Right atrium auricular region (tissue), 2 donors: ENCODE results near the gene ALDH3B1. TPM values are rescaled to one million over a fixed set of nuclear protein-coding genes. Genes with fewer than 3 reads are reported as not detected.

Experiments
- DNase-seq: peaks from one replicate; pipeline ENCODE4 v3.0.0-alpha.2; 2019; ENCODE audit warnings: low spot score
- H3K27ac ChIP-seq, 2 donors: fragments of 200-600 bp; sonication (generic); 1 replicate in 1 of 2; 2 replicates in 1 of 2; pipeline ENCODE4 v1.5.1; 2016 to 2019
- H3K27me3 ChIP-seq, 2 donors: fragments of 200-600 bp; sonication (generic); one replicate each; pipeline versions ENCODE4 v1.5.1 to v1.6.0; 2017 to 2019
- H3K36me3 ChIP-seq: fragments of 200-600 bp; sonication (generic); one replicate; pipeline ENCODE4 v1.5.1; 2016
- H3K4me1 ChIP-seq, 2 donors: fragments of 200-600 bp; sonication (generic); one replicate each; pipeline versions ENCODE4 v1.5.1 to v1.6.0; 2017 to 2019
- H3K4me3 ChIP-seq, 2 donors: fragments of 200-600 bp; sonication (generic); 1 replicate in 1 of 2; 2 replicates in 1 of 2; pipeline ENCODE4 v1.5.1; 2017 to 2019; ENCODE audit warnings: mild to moderate bottlenecking in 1 of 2, moderate library complexity in 1 of 2
- H3K9me3 ChIP-seq, 2 donors: fragments of 200-600 bp; sonication (generic); one replicate each; pipeline ENCODE4 v1.5.1; 2019
- total RNA-seq, 2 donors: library from RNA; depleted of rRNA; stranded (reverse); fragments of >200 nt; gene quantifications; one replicate each; pipeline ENCODE4 v1.1.0, GENCODE V29; 2016
- TF ChIP-seq, protein P1 (sequence below), 2 donors: fragments of 200-600 bp; sonication (generic); IDR thresholded peaks; one replicate each; pipeline ENCODE4 v1.5.1; 2019; ENCODE audit warnings: antibody characterized with exemption in 2 of 2

The ALDH3B1 gene
- total RNA-seq, 2 donors from 2014 or later = 10.5 to 21.6 TPM

GRCh38 chr11:68006606-68007166 lies 3.4 kb upstream of the ALDH3B1 start:
- Histone ChIP-seq H3K9me3 (no peaks in the 10 kb centered on the region), H3K36me3 (no peaks in the 10 kb centered on the region), H3K4me3 (no peak overlapping the region), H3K4me1 (peaks cover 0 to 43% of the 10 kb centered on the region in 2 donors), H3K27ac (no peak overlapping the region), H3K27me3 (no peaks in the 10 kb centered on the region)
- no peak for DNase-seq
- TF ChIP-seq, protein P1, sequence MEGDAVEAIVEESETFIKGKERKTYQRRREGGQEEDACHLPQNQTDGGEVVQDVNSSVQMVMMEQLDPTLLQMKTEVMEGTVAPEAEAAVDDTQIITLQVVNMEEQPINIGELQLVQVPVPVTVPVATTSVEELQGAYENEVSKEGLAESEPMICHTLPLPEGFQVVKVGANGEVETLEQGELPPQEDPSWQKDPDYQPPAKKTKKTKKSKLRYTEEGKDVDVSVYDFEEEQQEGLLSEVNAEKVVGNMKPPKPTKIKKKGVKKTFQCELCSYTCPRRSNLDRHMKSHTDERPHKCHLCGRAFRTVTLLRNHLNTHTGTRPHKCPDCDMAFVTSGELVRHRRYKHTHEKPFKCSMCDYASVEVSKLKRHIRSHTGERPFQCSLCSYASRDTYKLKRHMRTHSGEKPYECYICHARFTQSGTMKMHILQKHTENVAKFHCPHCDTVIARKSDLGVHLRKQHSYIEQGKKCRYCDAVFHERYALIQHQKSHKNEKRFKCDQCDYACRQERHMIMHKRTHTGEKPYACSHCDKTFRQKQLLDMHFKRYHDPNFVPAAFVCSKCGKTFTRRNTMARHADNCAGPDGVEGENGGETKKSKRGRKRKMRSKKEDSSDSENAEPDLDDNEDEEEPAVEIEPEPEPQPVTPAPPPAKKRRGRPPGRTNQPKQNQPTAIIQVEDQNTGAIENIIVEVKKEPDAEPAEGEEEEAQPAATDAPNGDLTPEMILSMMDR (IDR thresholded peaks at IDR 0.05) = no peak

- TF ChIP-seq, protein P1 (IDR thresholded peaks at IDR 0.05) = no peak
- Histone ChIP-seq H3K4me3 (no peak overlapping the region), H3K9me3 (no peaks in the 10 kb centered on the region), H3K27me3 (no peaks in the 10 kb centered on the region), H3K27ac (no peak overlapping the region), H3K36me3 (no peaks in the 10 kb centered on the region), H3K4me1 (peaks cover 0 to 43% of the 10 kb centered on the region in 2 donors)
- DNase-seq = no peak
Observed at GRCh38 chr11:68007498-68008380, 2.4 kb upstream of the ALDH3B1 start.

DNA sequence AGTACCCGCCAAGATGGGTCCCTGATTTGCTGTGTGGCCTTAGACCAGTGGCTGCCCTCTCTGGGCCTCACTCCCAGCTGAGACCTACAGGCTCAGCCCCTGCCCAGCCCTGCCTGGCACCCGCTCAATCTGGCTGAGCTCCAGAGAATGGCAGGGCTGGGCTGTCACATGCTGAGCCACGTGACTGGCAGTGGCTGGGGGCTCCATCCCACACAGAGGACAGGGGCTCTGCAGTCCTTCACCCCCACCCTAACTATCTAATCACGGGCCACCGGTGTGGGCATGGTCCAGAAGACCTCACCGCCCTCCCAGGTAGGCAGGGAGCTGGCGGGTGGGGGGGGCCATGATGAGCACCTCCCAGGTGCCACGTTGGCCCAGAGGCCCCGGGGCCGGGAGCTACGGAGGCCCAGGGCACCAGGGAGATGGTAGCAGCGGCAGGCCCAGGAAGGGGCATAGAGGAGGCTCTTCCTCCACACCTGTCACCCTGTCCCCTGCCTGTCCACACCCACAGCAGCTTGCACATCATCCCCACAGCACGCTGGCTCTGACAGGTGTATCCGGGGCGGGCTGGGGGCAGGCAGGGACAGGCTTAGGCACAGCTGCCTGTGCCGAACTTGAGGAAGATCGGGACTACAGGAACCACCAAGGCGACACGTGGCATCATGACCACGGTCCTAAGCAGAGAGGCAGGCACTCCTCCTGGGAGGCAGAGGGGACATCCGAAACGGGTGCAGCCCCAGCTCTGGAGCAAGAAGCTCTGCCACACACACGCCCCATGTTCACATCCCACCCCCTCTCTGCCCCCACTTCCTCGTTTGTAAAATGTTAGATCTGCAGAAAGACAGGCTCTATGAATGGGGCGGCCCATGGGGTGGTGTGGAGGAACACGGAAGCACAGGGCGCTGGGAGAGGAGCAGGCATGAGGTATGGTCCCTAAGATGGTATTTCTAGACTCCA lies 1.5 kb upstream of the ALDH3B1 start:
- H3K27ac ChIP-seq = peak overlapping the region in 1 of 2 donors; percentile 79
- peaks cover 0 to 36% of the 10 kb centered on the region in 2 donors for H3K4me1 ChIP-seq
- no peaks in the 10 kb centered on the region for H3K9me3 ChIP-seq
- DNase-seq = no peak
- no peaks in the 10 kb centered on the region for H3K36me3 ChIP-seq
- H3K4me3 ChIP-seq = no peak overlapping the region
- H3K27me3 ChIP-seq = no peaks in the 10 kb centered on the region
- TF ChIP-seq, protein P1 (IDR thresholded peaks at IDR 0.05) = no peak

DNA sequence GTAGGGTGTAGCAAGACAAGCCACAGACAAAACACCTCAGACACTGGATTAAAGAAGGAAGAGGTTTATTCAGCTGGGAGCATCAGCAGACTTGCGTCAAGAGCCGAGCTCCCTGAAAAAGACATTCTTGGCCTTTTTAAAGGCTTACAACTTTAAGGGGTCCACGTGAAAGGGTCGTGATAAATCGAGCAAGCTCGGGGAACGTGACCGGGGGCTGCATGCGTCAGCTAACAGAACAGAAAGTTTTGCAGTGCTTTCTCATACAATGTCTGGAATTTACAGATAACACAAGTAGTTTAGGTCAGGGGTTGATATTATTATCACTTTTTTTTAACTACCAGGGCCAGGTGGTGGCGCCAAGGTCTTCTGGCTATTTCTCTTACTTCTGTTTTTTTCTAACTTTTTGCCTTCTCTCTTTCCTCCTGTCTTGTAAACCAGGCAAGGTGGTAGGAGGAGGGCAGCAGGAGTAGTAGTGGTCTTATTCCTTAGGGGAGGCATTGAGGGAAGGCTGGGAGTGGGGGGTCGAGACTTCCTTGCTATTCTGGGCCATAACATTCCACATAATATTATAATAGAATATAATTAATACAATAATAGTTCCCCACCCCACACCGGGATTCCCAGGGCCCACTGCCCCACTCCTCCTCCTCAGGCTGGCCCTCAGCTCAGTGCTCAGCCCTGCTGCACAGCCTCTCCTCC lies 587 bp upstream of the ALDH3B1 start:
- peak overlapping the region; percentile 79 to 80 for H3K27ac ChIP-seq

More for the DNA sequence above, 587 bp upstream of the ALDH3B1 start:
- Histone ChIP-seq H3K9me3 (no peaks in the 10 kb centered on the region), H3K4me3 (peak overlapping the region in 1 of 2 donors; percentile 43), H3K36me3 (no peaks in the 10 kb centered on the region), H3K4me1 (peaks cover 0 to 31% of the 10 kb centered on the region in 2 donors), H3K27me3 (no peaks in the 10 kb centered on the region)
- no peak for DNase-seq
- TF ChIP-seq, protein P1 (IDR thresholded peaks at IDR 0.05) = peak in 1 of 2 donors; percentile 10
